ENCODE measurements around the gene CKB.

The CKB gene

DNA sequence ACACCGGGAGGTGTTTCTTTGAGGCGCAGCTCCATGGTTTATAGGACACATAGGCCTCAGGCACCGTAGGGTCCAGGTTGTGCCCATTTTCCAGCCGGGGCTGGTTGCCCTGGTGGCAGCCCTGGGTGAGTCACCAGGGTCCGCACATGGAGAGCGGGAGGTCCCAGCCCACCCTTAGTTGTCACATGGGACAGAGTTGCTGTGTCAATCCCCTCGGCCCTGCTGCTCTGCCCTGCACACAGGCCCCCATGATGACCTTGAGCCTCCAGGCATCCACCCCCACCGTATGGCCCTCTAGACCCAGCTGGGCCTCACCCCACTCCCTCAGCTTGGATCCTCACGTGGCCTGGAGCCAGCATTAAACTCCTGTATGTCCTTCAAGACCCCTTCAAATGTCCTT, 14.1 kb upstream of the CKB start:
- no peaks in the 10 kb centered on the region for H3K4me1 ChIP-seq (ENCODE audit: control insufficient read depth, insufficient read depth, low read length, poor library complexity, severe bottlenecking)
- DNase-seq = no peak
- peaks cover 18% of the 10 kb centered on the region for H3K36me3 ChIP-seq (ENCODE audit: control insufficient read depth, insufficient read depth, low read length)
- H3K27ac ChIP-seq (ENCODE audit: insufficient read depth, low read length, poor library complexity, severe bottlenecking) = no peak overlapping the region
- H3K27me3 ChIP-seq (replicated peaks; ENCODE audit: control insufficient read depth, insufficient read depth, low read length, poor library complexity, severe bottlenecking) = no peaks in the 10 kb centered on the region
- H3K4me3 ChIP-seq (ENCODE audit: insufficient read depth, low read depth, low read length, poor library complexity, severe bottlenecking) = no peak overlapping the region
- no peaks in the 10 kb centered on the region for H3K9me3 ChIP-seq (ENCODE audit: control insufficient read depth, low read length)

DNA sequence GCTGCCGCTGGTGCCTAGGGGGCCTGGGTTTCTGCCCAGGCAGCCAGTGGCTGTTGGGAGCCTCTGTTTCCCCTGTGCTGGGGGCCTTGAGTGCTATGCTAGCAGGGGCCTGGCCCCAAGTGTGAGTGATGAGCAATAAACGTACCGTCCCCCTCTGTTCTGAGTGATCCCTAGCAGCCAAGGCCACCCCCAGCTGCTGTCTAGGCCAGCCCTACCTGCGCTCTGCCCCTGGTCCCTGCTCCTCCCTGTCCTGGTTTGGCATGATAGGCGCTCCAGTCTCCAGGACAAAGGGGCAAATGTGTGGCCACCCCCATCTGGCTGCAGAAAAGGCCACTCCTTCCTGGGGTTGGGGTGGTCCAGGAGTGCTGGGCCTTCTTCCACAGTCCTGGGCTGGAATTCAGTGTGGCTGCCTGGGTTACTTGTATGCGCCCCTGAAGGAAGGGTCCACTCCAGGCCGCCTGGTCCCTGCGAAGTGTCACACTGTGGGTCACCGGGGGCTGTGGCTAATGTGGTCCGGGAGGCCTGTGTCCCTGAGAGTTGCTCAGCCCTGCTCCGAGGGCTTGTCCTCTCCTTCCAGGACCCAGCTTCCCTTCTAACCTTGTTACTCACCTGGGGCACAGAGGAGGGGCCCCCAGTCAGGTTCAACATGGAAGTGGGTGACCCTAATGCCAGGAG, 13.4 kb upstream of the CKB start:
- DNase-seq = no peak
- peaks cover 18% of the 10 kb centered on the region for H3K36me3 ChIP-seq (ENCODE audit: control insufficient read depth, insufficient read depth, low read length)

DNA sequence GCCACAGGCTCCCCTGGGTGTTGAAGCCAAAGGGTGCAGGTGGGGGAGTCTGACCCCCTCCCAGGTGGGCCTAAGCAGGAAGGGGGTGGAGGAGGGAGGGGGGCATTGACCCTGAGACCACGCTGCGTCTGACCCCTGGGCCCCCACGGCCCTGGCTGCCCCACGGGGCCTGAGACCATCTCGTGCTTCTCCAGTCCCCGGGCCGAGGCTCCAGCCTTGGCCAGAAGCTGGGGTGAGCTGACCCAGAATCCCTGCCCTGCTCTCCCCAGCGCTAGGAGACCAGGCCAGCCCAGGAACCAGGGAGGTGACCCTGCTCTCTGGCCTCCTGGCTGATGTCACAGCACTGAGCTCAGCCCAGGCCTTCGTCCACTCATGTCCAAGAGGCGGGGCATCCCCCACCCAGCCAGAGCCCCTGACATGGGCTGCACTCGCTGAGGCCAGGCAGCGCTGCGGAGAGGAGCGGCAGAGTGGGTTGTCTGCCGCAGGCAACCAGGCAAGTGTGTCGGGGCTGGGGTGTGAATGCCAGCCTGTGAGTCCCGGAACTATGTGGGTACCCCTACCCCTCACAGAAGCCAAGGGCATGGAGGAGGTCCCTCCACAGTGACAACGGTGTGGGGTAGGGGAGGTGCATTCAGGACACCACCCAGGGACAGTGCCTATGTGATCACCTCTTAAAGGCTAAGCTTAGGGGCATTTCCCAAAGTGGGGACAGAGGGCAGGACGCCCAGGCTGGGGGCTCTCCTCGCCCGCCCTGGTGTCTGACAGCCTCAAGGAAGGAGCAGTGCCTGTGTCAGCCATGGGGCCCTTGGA, 12.7 kb upstream of the CKB start:
- Histone ChIP-seq H3K4me1 (ENCODE audit: control insufficient read depth, insufficient read depth, low read length, poor library complexity, severe bottlenecking) (peaks cover 6% of the 10 kb centered on the region), H3K9me3 (ENCODE audit: control insufficient read depth, low read length) (no peaks in the 10 kb centered on the region), H3K4me3 (ENCODE audit: insufficient read depth, low read depth, low read length, poor library complexity, severe bottlenecking) (no peak overlapping the region), H3K27me3 (replicated peaks; ENCODE audit: control insufficient read depth, insufficient read depth, low read length, poor library complexity, severe bottlenecking) (no peaks in the 10 kb centered on the region), H3K27ac (ENCODE audit: insufficient read depth, low read length, poor library complexity, severe bottlenecking) (no peak overlapping the region), H3K36me3 (ENCODE audit: control insufficient read depth, insufficient read depth, low read length) (peaks cover 18% of the 10 kb centered on the region)
- DNase-seq = no peak

More for the DNA sequence above, 13.4 kb upstream of the CKB start:
- H3K4me1 ChIP-seq (ENCODE audit: control insufficient read depth, insufficient read depth, low read length, poor library complexity, severe bottlenecking) = peaks cover under 1% of the 10 kb centered on the region
- no peak overlapping the region for H3K27ac ChIP-seq (ENCODE audit: insufficient read depth, low read length, poor library complexity, severe bottlenecking)
- no peak overlapping the region for H3K4me3 ChIP-seq (ENCODE audit: insufficient read depth, low read depth, low read length, poor library complexity, severe bottlenecking)
- H3K9me3 ChIP-seq (ENCODE audit: control insufficient read depth, low read length) = no peaks in the 10 kb centered on the region
- H3K27me3 ChIP-seq (replicated peaks; ENCODE audit: control insufficient read depth, insufficient read depth, low read length, poor library complexity, severe bottlenecking) = no peaks in the 10 kb centered on the region

DNA sequence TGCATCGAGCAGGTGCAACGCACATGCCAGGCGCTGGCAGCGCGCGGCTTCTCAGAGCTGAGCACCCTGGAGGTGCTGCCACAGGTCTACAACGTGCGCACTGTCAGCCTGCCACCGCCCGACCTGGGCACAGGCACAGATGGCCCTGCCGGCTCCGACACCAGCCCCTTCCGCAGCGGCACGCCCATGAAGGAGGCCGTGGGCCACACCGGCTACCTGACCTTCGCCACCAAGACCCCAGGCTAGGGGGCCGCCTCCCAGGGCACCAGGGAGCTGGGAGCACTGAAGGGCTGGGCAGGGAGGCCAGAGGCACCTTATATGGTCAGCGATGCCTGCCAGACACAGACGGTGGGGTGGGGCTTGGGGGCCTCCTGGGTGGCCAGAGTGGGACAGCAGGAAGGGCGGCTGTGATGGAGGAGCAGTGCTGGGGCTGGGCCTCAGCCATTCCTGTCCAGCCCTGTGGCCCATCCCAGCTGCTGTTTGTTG, 12.0 kb upstream of the CKB start:
- no peaks in the 10 kb centered on the region for H3K27me3 ChIP-seq (replicated peaks; ENCODE audit: control insufficient read depth, insufficient read depth, low read length, poor library complexity, severe bottlenecking)
- H3K4me1 ChIP-seq (ENCODE audit: control insufficient read depth, insufficient read depth, low read length, poor library complexity, severe bottlenecking) = peaks cover 12% of the 10 kb centered on the region
- H3K4me3 ChIP-seq (ENCODE audit: insufficient read depth, low read depth, low read length, poor library complexity, severe bottlenecking) = no peak overlapping the region
- H3K36me3 ChIP-seq (ENCODE audit: control insufficient read depth, insufficient read depth, low read length) = peaks cover 18% of the 10 kb centered on the region
- no peaks in the 10 kb centered on the region for H3K9me3 ChIP-seq (ENCODE audit: control insufficient read depth, low read length)
- DNase-seq = no peak
- no peak overlapping the region for H3K27ac ChIP-seq (ENCODE audit: insufficient read depth, low read length, poor library complexity, severe bottlenecking)

DNA sequence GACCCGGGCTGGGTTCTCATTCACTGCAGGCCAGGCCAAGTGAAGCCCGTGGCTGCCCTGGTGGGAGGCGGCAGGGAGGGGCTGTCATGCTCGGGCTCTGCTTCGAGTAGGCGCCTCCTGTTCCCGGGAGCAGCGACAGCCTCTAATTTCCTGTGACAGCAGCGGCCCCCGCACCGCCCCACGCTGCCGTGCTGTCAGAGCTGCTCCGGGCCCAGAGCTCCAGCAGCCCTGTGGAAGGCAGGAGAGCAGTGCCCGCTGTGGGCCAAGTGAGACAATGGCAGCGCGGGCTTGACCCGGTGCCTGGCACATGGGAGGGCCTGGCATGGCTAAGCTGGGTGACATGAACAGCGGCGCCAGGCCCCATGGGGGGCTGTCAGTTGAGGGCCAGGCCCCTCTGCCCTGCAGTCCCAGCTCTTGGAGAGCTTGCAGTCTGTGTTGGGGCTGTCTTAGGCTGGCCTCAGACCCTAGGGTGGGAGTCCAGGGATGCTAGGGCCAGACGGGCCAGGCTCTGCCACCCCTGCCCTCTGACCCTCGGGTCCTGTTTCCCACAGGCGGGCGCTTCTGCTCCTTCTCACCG, 11.5 kb upstream of the CKB start:
- DNase-seq = no peak
- Histone ChIP-seq H3K36me3 (ENCODE audit: control insufficient read depth, insufficient read depth, low read length) (peaks cover 18% of the 10 kb centered on the region), H3K4me3 (ENCODE audit: insufficient read depth, low read depth, low read length, poor library complexity, severe bottlenecking) (no peak overlapping the region), H3K27ac (ENCODE audit: insufficient read depth, low read length, poor library complexity, severe bottlenecking) (no peak overlapping the region), H3K4me1 (ENCODE audit: control insufficient read depth, insufficient read depth, low read length, poor library complexity, severe bottlenecking) (peaks cover 15% of the 10 kb centered on the region), H3K9me3 (ENCODE audit: control insufficient read depth, low read length) (no peaks in the 10 kb centered on the region), H3K27me3 (replicated peaks; ENCODE audit: control insufficient read depth, insufficient read depth, low read length, poor library complexity, severe bottlenecking) (no peaks in the 10 kb centered on the region)

DNA sequence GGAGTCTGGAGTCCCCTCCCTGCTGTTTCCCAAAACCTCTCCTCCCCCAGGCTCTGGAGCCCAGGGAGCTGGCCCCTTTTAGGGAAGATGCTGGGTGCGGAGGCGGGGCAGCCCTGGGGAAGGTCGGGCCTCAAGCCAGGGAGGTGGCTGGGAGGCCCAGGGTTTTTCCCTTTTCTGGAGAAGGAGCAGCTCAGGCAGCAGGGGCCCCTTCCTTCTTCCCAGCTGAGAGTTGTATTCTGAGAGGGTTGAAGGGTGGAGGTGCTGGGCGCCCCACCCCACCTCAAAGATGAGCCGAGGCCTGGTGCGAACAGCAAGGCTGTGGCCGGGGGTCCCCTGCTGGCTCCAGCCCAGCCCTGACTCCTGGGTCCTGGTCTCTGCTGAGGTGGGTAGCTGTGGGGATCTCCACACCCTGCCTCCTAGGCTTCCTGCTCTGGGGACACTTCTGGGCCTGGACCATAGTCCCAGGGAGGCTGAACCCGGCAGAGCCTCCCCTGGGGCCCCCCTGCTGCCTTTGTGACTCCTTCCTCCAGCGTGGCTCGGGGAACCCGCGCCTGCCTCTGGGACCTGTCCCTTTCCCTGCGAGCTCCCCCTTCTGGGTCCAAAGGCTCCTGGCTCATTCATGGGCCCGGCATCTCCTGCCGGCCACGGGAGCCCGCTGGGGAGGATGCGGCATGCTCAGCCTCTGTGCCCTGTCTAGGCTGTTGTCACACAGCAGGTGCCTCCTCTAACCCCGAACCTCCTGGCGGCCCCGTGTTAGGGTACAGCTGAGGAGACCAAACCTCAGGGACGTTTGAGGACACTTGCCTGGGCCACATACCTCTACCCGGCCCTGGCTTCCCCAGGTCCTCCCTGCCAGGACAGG, 10.7 kb upstream of the CKB start:
- Histone ChIP-seq H3K4me1 (ENCODE audit: control insufficient read depth, insufficient read depth, low read length, poor library complexity, severe bottlenecking) (peaks cover 20% of the 10 kb centered on the region), H3K27me3 (replicated peaks; ENCODE audit: control insufficient read depth, insufficient read depth, low read length, poor library complexity, severe bottlenecking) (no peaks in the 10 kb centered on the region), H3K36me3 (ENCODE audit: control insufficient read depth, insufficient read depth, low read length) (peaks cover 18% of the 10 kb centered on the region), H3K9me3 (ENCODE audit: control insufficient read depth, low read length) (no peaks in the 10 kb centered on the region), H3K27ac (ENCODE audit: insufficient read depth, low read length, poor library complexity, severe bottlenecking) (no peak overlapping the region), H3K4me3 (ENCODE audit: insufficient read depth, low read depth, low read length, poor library complexity, severe bottlenecking) (no peak overlapping the region)
- DNase-seq = no peak

DNA sequence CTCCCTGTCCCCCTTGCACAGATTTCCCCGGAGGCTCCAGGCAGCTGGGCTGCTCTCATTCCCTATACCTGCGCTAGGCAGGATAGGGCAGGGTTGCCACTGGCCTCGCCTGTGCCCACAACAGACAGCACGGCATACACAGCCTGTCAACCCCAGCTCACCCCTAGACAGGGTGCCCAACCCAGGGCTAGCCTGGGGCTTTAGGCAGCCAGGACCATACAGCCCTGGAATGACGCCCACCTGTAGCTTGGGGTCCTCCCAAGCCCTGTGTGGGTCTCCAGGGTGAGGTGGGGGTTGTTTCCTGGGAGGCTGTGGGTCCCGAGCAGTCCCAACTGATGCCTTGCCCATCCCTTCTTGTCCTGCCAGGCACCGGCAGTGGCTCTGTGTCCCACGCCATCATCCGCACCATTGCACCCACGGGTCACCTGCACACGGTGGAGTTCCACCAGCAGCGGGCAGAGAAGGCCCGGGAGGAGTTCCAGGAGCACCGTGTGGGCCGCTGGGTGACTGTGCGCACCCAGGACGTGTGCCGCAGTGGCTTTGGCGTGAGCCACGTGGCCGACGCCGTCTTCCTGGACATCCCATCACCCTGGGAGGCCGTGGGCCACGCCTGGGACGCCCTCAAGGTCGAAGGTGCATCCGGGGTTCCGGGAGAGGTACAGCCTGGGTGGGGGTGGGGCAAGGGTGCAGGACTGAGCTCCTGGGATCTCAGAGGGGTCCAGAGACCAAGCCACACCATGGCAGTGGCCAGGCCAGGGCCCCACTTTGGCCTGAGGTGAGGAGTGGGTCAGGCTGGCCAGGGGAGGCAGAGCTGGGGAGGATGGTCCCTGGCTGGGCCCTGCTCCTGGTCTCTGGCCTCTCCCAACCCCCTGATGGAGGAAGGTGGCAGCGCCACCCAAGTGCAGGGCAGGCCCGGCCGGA, 9.8 kb upstream of the CKB start:
- Histone ChIP-seq H3K27me3 (replicated peaks; ENCODE audit: control insufficient read depth, insufficient read depth, low read length, poor library complexity, severe bottlenecking) (no peaks in the 10 kb centered on the region), H3K36me3 (ENCODE audit: control insufficient read depth, insufficient read depth, low read length) (peaks cover 18% of the 10 kb centered on the region)
- DNase-seq = no peak

DNA sequence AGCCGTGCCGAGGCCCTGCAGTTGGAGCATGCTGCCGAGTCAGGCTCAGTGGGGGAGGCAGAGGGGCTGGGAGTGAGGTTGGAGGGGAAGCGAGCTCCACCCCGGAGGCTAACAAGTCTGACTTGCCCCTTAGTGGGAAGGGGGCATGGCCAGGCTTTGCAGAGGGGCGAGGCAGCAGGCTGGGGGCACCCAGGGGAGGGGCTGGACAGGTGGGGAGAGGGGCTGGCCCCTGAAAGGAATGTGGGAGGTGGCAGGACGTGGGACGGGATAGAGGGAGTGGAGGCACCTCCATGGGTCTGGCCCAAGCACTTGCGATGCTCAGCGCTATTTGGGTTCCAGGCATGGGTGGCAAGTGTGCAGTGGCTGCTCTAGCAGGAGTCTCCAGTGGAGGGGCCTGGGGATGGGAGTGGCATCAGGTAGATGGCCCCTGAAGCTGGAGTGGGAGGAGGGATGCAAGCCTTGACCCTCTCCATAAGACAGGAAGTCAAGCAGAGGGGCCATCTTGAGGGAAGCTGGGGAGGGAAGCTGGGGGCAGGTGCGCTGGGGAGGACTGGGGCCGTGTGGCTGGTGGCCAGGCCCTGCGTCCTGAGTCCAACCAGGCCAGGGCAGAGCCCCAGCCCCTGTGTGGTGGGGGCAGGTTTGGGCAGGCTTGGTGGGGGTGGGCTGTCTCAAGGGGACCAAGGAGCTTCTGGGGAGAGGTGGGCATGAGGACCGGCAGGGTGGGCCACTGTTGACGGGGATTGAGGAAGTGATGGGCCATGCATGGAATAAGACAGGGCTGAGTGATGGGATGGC, 9.0 kb upstream of the CKB start:
- H3K9me3 ChIP-seq (ENCODE audit: control insufficient read depth, low read length) = no peaks in the 10 kb centered on the region
- H3K27me3 ChIP-seq (replicated peaks; ENCODE audit: control insufficient read depth, insufficient read depth, low read length, poor library complexity, severe bottlenecking) = no peaks in the 10 kb centered on the region
- no peak overlapping the region for H3K4me3 ChIP-seq (ENCODE audit: insufficient read depth, low read depth, low read length, poor library complexity, severe bottlenecking)
- peaks cover 23% of the 10 kb centered on the region for H3K4me1 ChIP-seq (ENCODE audit: control insufficient read depth, insufficient read depth, low read length, poor library complexity, severe bottlenecking)
- no peak for DNase-seq
- no peak overlapping the region for H3K27ac ChIP-seq (ENCODE audit: insufficient read depth, low read length, poor library complexity, severe bottlenecking)
- H3K36me3 ChIP-seq (ENCODE audit: control insufficient read depth, insufficient read depth, low read length) = peaks cover 18% of the 10 kb centered on the region

More for the DNA sequence above, 9.8 kb upstream of the CKB start:
- Histone ChIP-seq H3K4me3 (ENCODE audit: insufficient read depth, low read depth, low read length, poor library complexity, severe bottlenecking) (no peak overlapping the region), H3K27ac (ENCODE audit: insufficient read depth, low read length, poor library complexity, severe bottlenecking) (no peak overlapping the region), H3K9me3 (ENCODE audit: control insufficient read depth, low read length) (no peaks in the 10 kb centered on the region), H3K4me1 (ENCODE audit: control insufficient read depth, insufficient read depth, low read length, poor library complexity, severe bottlenecking) (peaks cover 23% of the 10 kb centered on the region)
